ENCODE data around the gene TCF12. TPM values are rescaled to one million over a fixed set of nuclear protein-coding genes. Genes with fewer than 3 reads are reported as not detected.

The TCF12 gene
- total and polyA plus RNA-seq, 5 donors from 2014 or later = 45.7 to 83.7 (median 68.2) TPM

GRCh38 chr15:57312006-57312317, 393.5 kb downstream of the TCF12 start:
- DNase-seq (no peak), ATAC-seq (ENCODE audit: low read depth in 2 of 2) (no peak)
- no peak overlapping the region for H3K4me3 Mint-ChIP-seq
- no peaks in the 10 kb centered on the region for H3K36me3 ChIP-seq (ENCODE audit: control insufficient read depth, insufficient read depth, low read length)
- H3K4me1 Mint-ChIP-seq = no peaks in the 10 kb centered on the region
- H3K27me3 Mint-ChIP-seq = peaks cover 15% of the 10 kb centered on the region
- H3K27ac Mint-ChIP-seq = no peak overlapping the region
- no peaks in the 10 kb centered on the region for H3K4me1 ChIP-seq (ENCODE audit: control insufficient read depth, insufficient read depth, low read length, poor library complexity, severe bottlenecking)
- H3K27me3 ChIP-seq (ENCODE audit: control insufficient read depth, insufficient read depth, low read length) = no peaks in the 10 kb centered on the region
- no peaks in the 10 kb centered on the region for H3K9me3 ChIP-seq (ENCODE audit: control insufficient read depth in 2 of 2, low read length in 2 of 2)
- H3K36me3 Mint-ChIP-seq = no peaks in the 10 kb centered on the region
- H3K4me3 ChIP-seq (ENCODE audit: low read depth, low read length) = no peak overlapping the region
- no peaks in the 10 kb centered on the region for H3K9me3 Mint-ChIP-seq
- no peak overlapping the region for H3K27ac ChIP-seq (ENCODE audit: insufficient read depth, low read length, poor library complexity, severe bottlenecking)

- H3K4me1 ChIP-seq (ENCODE audit: control insufficient read depth, insufficient read depth, low read length, poor library complexity, severe bottlenecking) = no peaks in the 10 kb centered on the region
- no peaks in the 10 kb centered on the region for H3K36me3 Mint-ChIP-seq
- H3K27ac Mint-ChIP-seq = no peak overlapping the region
- H3K27me3 ChIP-seq (ENCODE audit: control insufficient read depth, insufficient read depth, low read length) = no peaks in the 10 kb centered on the region
- no peak overlapping the region for H3K4me3 ChIP-seq (ENCODE audit: low read depth, low read length)
- H3K27ac ChIP-seq (ENCODE audit: insufficient read depth, low read length, poor library complexity, severe bottlenecking) = no peak overlapping the region
- H3K9me3 ChIP-seq (ENCODE audit: control insufficient read depth in 2 of 2, low read length in 2 of 2) = no peaks in the 10 kb centered on the region
- no peaks in the 10 kb centered on the region for H3K4me1 Mint-ChIP-seq
- no peak for ATAC-seq (ENCODE audit: low read depth in 2 of 2)
- no peaks in the 10 kb centered on the region for H3K9me3 Mint-ChIP-seq
- no peaks in the 10 kb centered on the region for H3K36me3 ChIP-seq (ENCODE audit: control insufficient read depth, insufficient read depth, low read length)
- DNase-seq = no peak
- peaks cover 15% of the 10 kb centered on the region for H3K27me3 Mint-ChIP-seq
- H3K4me3 Mint-ChIP-seq = no peak overlapping the region
Observed at GRCh38 chr15:57312318-57313133, 394.1 kb downstream of the TCF12 start.

GRCh38 chr15:57313134-57313483, 394.7 kb downstream of the TCF12 start:
- Histone ChIP-seq H3K4me3 (ENCODE audit: low read depth, low read length) (no peak overlapping the region), H3K36me3 (ENCODE audit: control insufficient read depth, insufficient read depth, low read length) (no peaks in the 10 kb centered on the region), H3K27me3 (ENCODE audit: control insufficient read depth, insufficient read depth, low read length) (no peaks in the 10 kb centered on the region), H3K9me3 (ENCODE audit: control insufficient read depth in 2 of 2, low read length in 2 of 2) (no peaks in the 10 kb centered on the region), H3K27ac (ENCODE audit: insufficient read depth, low read length, poor library complexity, severe bottlenecking) (no peak overlapping the region), H3K4me1 (ENCODE audit: control insufficient read depth, insufficient read depth, low read length, poor library complexity, severe bottlenecking) (no peaks in the 10 kb centered on the region)
- no peak for DNase-seq
- Mint-ChIP-seq H3K36me3 (no peaks in the 10 kb centered on the region), H3K9me3 (no peaks in the 10 kb centered on the region), H3K27me3 (peaks cover 13% of the 10 kb centered on the region), H3K4me3 (no peak overlapping the region), H3K4me1 (no peaks in the 10 kb centered on the region), H3K27ac (no peak overlapping the region)
- ATAC-seq (ENCODE audit: low read depth in 2 of 2) = no peak

- H3K4me3 Mint-ChIP-seq = no peak overlapping the region
- H3K36me3 Mint-ChIP-seq = no peaks in the 10 kb centered on the region
- no peaks in the 10 kb centered on the region for H3K4me1 Mint-ChIP-seq
- peaks cover 10% of the 10 kb centered on the region for H3K27me3 Mint-ChIP-seq
- no peaks in the 10 kb centered on the region for H3K9me3 Mint-ChIP-seq
- Histone ChIP-seq H3K27ac (ENCODE audit: insufficient read depth, low read length, poor library complexity, severe bottlenecking) (no peak overlapping the region), H3K36me3 (ENCODE audit: control insufficient read depth, insufficient read depth, low read length) (no peaks in the 10 kb centered on the region), H3K4me1 (ENCODE audit: control insufficient read depth, insufficient read depth, low read length, poor library complexity, severe bottlenecking) (no peaks in the 10 kb centered on the region), H3K9me3 (ENCODE audit: control insufficient read depth in 2 of 2, low read length in 2 of 2) (no peaks in the 10 kb centered on the region), H3K27me3 (ENCODE audit: control insufficient read depth, insufficient read depth, low read length) (no peaks in the 10 kb centered on the region), H3K4me3 (ENCODE audit: low read depth, low read length) (no peak overlapping the region)
- DNase-seq = no peak
- no peak for ATAC-seq (ENCODE audit: low read depth in 2 of 2)
- no peak overlapping the region for H3K27ac Mint-ChIP-seq
Observed at GRCh38 chr15:57314221-57314620, 395.8 kb downstream of the TCF12 start.

GRCh38 chr15:57316451-57316850, 398.0 kb downstream of the TCF12 start:
- Mint-ChIP-seq H3K4me1 (no peaks in the 10 kb centered on the region), H3K9me3 (no peaks in the 10 kb centered on the region), H3K36me3 (no peaks in the 10 kb centered on the region), H3K4me3 (no peak overlapping the region), H3K27ac (no peak overlapping the region), H3K27me3 (peaks cover 10% of the 10 kb centered on the region)
- Histone ChIP-seq H3K36me3 (ENCODE audit: control insufficient read depth, insufficient read depth, low read length) (no peaks in the 10 kb centered on the region), H3K27me3 (ENCODE audit: control insufficient read depth, insufficient read depth, low read length) (no peaks in the 10 kb centered on the region), H3K27ac (ENCODE audit: insufficient read depth, low read length, poor library complexity, severe bottlenecking) (no peak overlapping the region), H3K9me3 (ENCODE audit: control insufficient read depth in 2 of 2, low read length in 2 of 2) (no peaks in the 10 kb centered on the region), H3K4me3 (ENCODE audit: low read depth, low read length) (no peak overlapping the region), H3K4me1 (ENCODE audit: control insufficient read depth, insufficient read depth, low read length, poor library complexity, severe bottlenecking) (no peaks in the 10 kb centered on the region)
- DNase-seq (no peak), ATAC-seq (ENCODE audit: low read depth in 2 of 2) (no peak)

GRCh38 chr15:57319226-57319918, 400.9 kb downstream of the TCF12 start:
- H3K36me3 ChIP-seq (ENCODE audit: control insufficient read depth, insufficient read depth, low read length) = no peaks in the 10 kb centered on the region
- Mint-ChIP-seq H3K9me3 (no peaks in the 10 kb centered on the region), H3K27me3 (no peaks in the 10 kb centered on the region), H3K4me3 (no peak overlapping the region), H3K27ac (no peak overlapping the region), H3K36me3 (no peaks in the 10 kb centered on the region), H3K4me1 (peaks cover 0 to 4% (median 0%) of the 10 kb centered on the region in 4 donors)
- DNase-seq (no peak), ATAC-seq (ENCODE audit: low read depth in 2 of 2) (no peak)
- no peaks in the 10 kb centered on the region for H3K9me3 ChIP-seq (ENCODE audit: control insufficient read depth in 2 of 2, low read length in 2 of 2)
- no peaks in the 10 kb centered on the region for H3K27me3 ChIP-seq (ENCODE audit: control insufficient read depth, insufficient read depth, low read length)
- no peak overlapping the region for H3K27ac ChIP-seq (ENCODE audit: insufficient read depth, low read length, poor library complexity, severe bottlenecking)
- no peak overlapping the region for H3K4me3 ChIP-seq (ENCODE audit: low read depth, low read length)
- H3K4me1 ChIP-seq (ENCODE audit: control insufficient read depth, insufficient read depth, low read length, poor library complexity, severe bottlenecking) = no peaks in the 10 kb centered on the region

GRCh38 chr15:57319919-57320560, 401.6 kb downstream of the TCF12 start:
- Histone ChIP-seq H3K27me3 (ENCODE audit: control insufficient read depth, insufficient read depth, low read length) (no peaks in the 10 kb centered on the region), H3K36me3 (ENCODE audit: control insufficient read depth, insufficient read depth, low read length) (no peaks in the 10 kb centered on the region), H3K4me1 (ENCODE audit: control insufficient read depth, insufficient read depth, low read length, poor library complexity, severe bottlenecking) (no peaks in the 10 kb centered on the region), H3K27ac (ENCODE audit: insufficient read depth, low read length, poor library complexity, severe bottlenecking) (no peak overlapping the region), H3K4me3 (ENCODE audit: low read depth, low read length) (no peak overlapping the region), H3K9me3 (ENCODE audit: control insufficient read depth in 2 of 2, low read length in 2 of 2) (no peaks in the 10 kb centered on the region)
- H3K36me3 Mint-ChIP-seq = no peaks in the 10 kb centered on the region
- no peak overlapping the region for H3K27ac Mint-ChIP-seq
- no peak overlapping the region for H3K4me3 Mint-ChIP-seq
- ATAC-seq (ENCODE audit: low read depth in 2 of 2) (no peak), DNase-seq (no peak)
- peaks cover 0 to 9% (median 1%) of the 10 kb centered on the region in 4 donors for H3K4me1 Mint-ChIP-seq
- no peaks in the 10 kb centered on the region for H3K9me3 Mint-ChIP-seq
- no peaks in the 10 kb centered on the region for H3K27me3 Mint-ChIP-seq
